ENCODE measurements around the gene AMACR. TPM values are rescaled to one million over a fixed set of nuclear protein-coding genes. Genes with fewer than 3 reads are reported as not detected.

AMACR gene
- total RNA-seq, 1 donor from 2014 or later = 1.3 TPM

DNA sequence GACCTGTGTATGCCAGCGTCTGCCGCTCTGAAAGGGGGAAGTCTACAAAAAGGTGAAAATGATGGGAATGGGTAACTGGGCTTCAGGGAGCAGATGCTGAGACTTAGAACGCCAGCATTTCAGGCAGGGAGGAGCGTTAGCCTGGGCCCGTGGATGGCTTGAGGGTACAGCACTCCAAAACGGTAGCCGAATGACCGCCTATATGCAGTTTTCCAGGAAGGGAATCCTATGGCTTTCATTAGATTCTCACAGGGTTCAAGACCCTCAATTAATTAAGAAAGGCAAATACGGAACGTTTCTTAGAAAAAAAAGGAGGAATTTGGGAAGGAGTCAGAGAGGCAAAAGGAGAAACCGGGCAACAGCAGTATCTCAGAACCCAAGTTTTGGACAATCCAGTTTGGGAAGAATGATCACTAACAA is 639 bp downstream of the AMACR start:
- Histone ChIP-seq H3K36me3 (peaks cover 5 to 11% of the 10 kb centered on the region in 2 donors), H3K4me3 (peak overlapping the region; percentile 73 to 77), H3K27me3 (no peaks in the 10 kb centered on the region), H3K9me3 (no peaks in the 10 kb centered on the region), H3K4me1 (peaks cover 4 to 10% of the 10 kb centered on the region in 2 donors), H3K27ac (peak overlapping the region; percentile 83 to 85)
- intact Hi-C loops (cut with DNase I) = loop anchor here (5.0 to 10.0 kb wide), 3 partner anchors 458 to 925 kb away; partner anchors contain the start of gene TARS1
- TF ChIP-seq, protein P1, sequence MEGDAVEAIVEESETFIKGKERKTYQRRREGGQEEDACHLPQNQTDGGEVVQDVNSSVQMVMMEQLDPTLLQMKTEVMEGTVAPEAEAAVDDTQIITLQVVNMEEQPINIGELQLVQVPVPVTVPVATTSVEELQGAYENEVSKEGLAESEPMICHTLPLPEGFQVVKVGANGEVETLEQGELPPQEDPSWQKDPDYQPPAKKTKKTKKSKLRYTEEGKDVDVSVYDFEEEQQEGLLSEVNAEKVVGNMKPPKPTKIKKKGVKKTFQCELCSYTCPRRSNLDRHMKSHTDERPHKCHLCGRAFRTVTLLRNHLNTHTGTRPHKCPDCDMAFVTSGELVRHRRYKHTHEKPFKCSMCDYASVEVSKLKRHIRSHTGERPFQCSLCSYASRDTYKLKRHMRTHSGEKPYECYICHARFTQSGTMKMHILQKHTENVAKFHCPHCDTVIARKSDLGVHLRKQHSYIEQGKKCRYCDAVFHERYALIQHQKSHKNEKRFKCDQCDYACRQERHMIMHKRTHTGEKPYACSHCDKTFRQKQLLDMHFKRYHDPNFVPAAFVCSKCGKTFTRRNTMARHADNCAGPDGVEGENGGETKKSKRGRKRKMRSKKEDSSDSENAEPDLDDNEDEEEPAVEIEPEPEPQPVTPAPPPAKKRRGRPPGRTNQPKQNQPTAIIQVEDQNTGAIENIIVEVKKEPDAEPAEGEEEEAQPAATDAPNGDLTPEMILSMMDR (IDR thresholded peaks at IDR 0.05) = no peak
- DNase-seq (ENCODE audit: low spot score in 2 of 2) = no peak

DNA sequence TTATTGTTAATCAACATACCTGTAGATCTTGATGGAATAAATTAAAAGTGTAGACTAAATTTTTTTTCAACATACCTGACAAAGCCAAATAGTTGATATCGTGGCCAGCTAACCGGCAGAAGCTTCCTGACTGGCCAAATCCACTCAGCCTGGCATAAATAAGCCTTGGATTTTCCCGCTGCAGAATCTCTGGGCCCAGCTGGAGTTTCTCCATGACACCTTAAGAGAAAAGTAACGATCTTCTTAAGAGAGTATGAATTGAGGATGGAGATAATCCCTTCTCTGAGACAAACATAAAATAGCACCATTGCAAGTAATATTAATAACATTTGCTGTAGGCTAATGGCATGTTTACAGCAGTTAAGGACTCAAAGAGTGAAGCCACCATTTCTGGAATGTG is 2.2 kb downstream of the AMACR start:
- Histone ChIP-seq H3K9me3 (no peaks in the 10 kb centered on the region), H3K27me3 (no peaks in the 10 kb centered on the region), H3K27ac (no peak overlapping the region), H3K4me3 (no peak overlapping the region), H3K4me1 (peaks cover 4 to 10% of the 10 kb centered on the region in 2 donors), H3K36me3 (peaks cover 5 to 11% of the 10 kb centered on the region in 2 donors)
- TF ChIP-seq, protein P1 (IDR thresholded peaks at IDR 0.05) = no peak
- DNase-seq (ENCODE audit: low spot score in 2 of 2) = no peak
- intact Hi-C loops (cut with DNase I) = loop anchor here (5.0 to 10.0 kb wide), 3 partner anchors 459 to 927 kb away; partner anchors contain the start of gene TARS1

DNA sequence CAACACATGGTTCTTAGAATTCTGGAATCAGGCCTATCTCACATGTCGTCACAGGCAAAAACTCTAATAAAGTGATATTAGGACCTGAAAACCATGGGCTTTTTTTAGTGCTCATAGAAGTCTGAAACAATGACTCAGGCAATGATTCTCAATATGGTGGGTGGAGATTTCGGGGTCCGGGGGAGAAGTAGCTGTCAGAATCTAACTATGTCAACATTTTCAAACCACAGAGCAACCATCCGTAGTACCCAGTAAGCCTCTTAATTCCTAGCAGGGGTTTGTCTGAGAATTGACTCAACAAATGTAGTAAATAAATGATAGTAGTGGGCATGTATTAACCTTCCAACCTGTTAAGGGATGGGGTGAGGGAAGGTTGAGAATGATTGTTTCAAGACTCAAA is 2.6 kb downstream of the AMACR start:
- Histone ChIP-seq H3K4me1 (peaks cover 4 to 10% of the 10 kb centered on the region in 2 donors), H3K36me3 (peaks cover 5 to 11% of the 10 kb centered on the region in 2 donors), H3K27ac (no peak overlapping the region), H3K9me3 (no peaks in the 10 kb centered on the region), H3K27me3 (no peaks in the 10 kb centered on the region), H3K4me3 (no peak overlapping the region)
- TF ChIP-seq, protein P1 (IDR thresholded peaks at IDR 0.05) = no peak
- DNase-seq (ENCODE audit: low spot score in 2 of 2) = no peak
- intact Hi-C loops (cut with DNase I) = loop anchor here (5.0 to 10.0 kb wide), 3 partner anchors 460 to 927 kb away; partner anchors contain the start of gene TARS1

DNA sequence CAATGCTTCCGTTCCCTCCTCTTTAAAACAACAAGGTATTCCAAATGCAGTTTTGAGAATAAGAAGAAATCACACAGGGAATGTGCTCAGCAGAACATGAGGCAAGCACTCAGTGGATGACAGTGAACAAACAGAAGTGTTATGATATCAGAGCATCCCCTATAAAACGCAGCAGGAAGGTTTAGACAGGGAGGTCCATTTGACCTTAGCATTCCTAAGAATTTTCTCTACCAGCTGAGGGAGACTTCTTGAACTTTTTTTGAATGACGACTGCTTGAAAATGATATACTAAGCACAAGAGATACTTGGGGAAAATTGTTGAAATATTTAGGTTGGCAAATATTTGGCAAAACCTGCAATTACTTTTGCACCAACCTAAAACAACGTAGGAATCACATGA is 3.9 kb downstream of the AMACR start:
- Histone ChIP-seq H3K27ac (no peak overlapping the region), H3K4me1 (peaks cover 4 to 7% of the 10 kb centered on the region in 2 donors), H3K9me3 (no peaks in the 10 kb centered on the region), H3K36me3 (peaks cover 5 to 11% of the 10 kb centered on the region in 2 donors), H3K27me3 (no peaks in the 10 kb centered on the region), H3K4me3 (no peak overlapping the region)
- intact Hi-C loops (cut with DNase I) = loop anchor here (10.0 kb wide), 1 partner anchor 461 kb away; no protein-coding TSS in a partner anchor
- DNase-seq (ENCODE audit: low spot score in 2 of 2) = no peak
- TF ChIP-seq, protein P1 (IDR thresholded peaks at IDR 0.05) = no peak

DNA sequence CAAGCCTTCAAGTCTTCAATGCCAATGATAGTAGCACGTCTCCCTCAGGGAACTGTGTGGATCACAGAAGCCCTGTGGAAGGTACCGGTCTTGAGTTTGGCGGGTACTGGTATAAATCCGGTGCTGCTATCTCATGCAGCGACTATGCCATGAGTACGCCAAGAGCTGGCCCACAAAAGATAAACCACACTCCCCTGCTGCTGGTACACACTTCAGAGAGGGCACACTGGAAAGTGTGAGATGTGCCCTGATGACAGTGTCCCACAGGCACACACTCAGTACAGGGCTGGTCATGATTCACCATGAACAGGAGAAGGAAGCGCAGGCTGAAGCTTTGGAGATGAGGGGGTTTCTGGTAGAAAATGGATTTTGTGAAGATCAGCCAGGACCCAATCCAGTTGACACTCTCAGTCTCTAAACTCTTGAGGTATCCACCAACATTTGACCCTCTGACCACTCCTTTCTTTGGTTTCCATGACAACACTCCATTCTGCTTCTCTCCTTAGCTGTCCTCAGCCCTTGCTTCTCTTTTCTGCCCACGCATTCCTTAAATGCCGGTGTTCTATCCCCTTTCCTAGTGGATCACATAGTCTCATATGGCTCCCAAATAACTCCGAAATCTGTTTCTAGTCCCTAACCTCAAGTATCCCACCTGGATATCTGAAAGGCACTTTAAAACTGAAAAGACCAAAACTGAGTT is 5.1 kb downstream of the AMACR start:
- peaks cover 4 to 6% of the 10 kb centered on the region in 2 donors for H3K4me1 ChIP-seq
- H3K27me3 ChIP-seq = no peaks in the 10 kb centered on the region
- H3K27ac ChIP-seq = no peak overlapping the region
- H3K36me3 ChIP-seq = peaks cover 5 to 11% of the 10 kb centered on the region in 2 donors
- H3K9me3 ChIP-seq = no peaks in the 10 kb centered on the region
- TF ChIP-seq, protein P1 (IDR thresholded peaks at IDR 0.05) = no peak
- H3K4me3 ChIP-seq = no peak overlapping the region
- intact Hi-C loops (cut with DNase I) = loop anchor here (10.0 kb wide), 1 partner anchor 462 kb away; no protein-coding TSS in a partner anchor
- no peak for DNase-seq (ENCODE audit: low spot score in 2 of 2)
